T-cell (primary cell): ENCODE measurements around the gene HIBADH. TPM values are rescaled to one million over a fixed set of nuclear protein-coding genes. Genes with fewer than 3 reads are reported as not detected.

Experiments
- ATAC-seq, 4 experiments: fragments of 200-7000 bp in 3 of 4; fragments of 150-1000 bp in 1 of 4; cut with Tn5 transposase; replicated peaks in 1 of 4; 1 replicate in 3 of 4; 2 replicates in 1 of 4; pipeline ENCODE4 v1.10.0; 2021; ENCODE audit warnings: moderate library complexity in 3 of 4, mild to moderate bottlenecking in 2 of 4, moderate number of reproducible peaks in 1 of 4
- CTCF ChIA-PET, 2 donors: fragments of 300-600 bp; sonication (Branson Sonifier 250); formaldehyde crosslinking; loops; one replicate each; lab custom pipeline; 2022; ENCODE audit warnings: antibody characterized with exemption in 2 of 2; lab: Charles Lee
- POLR2A ChIA-PET, 2 donors: fragments of 300-600 bp; sonication (Branson Sonifier 250); formaldehyde crosslinking; loops; one replicate each; lab custom pipeline; 2022; ENCODE audit warnings: antibody characterized with exemption in 2 of 2; lab: Charles Lee
- DNase-seq, 35 experiments: peaks; one replicate each; pipeline versions ENCODE4 v3.0.0 to v3.0.0-alpha.2; 2013 to 2023
- H3K27ac ChIP-seq: one replicate; pipeline ENCODE4 v1.5.1; 2013; ENCODE audit warnings: low read length
- H3K27me3 ChIP-seq, 2 experiments: replicated peaks in 1 of 2; 1 replicate in 1 of 2; 2 replicates in 1 of 2; pipeline versions ENCODE4 v1.6.1 to v1.7.0; 2013; ENCODE audit warnings: low read length in 1 of 2, mixed read lengths in 1 of 2; ENCODE audit not compliant: control insufficient read depth in 2 of 2, insufficient read depth in 2 of 2; ENCODE audit errors: extremely low read depth in 1 of 2
- H3K36me3 ChIP-seq, 2 donors: 1 replicate in 1 of 2; 2 replicates in 1 of 2; pipeline versions ENCODE4 v1.6.1 to v1.7.0; 2013; ENCODE audit warnings: low read length in 1 of 2; ENCODE audit not compliant: control insufficient read depth in 2 of 2, insufficient read depth in 1 of 2; ENCODE audit errors: extremely low read depth in 1 of 2
- H3K4me1 ChIP-seq, 2 experiments: 1 replicate in 1 of 2; 2 replicates in 1 of 2; pipeline versions ENCODE4 v1.6.1 to v1.7.0; 2013; ENCODE audit warnings: low read length in 2 of 2, mixed read lengths in 1 of 2; ENCODE audit not compliant: insufficient read depth in 2 of 2, control insufficient read depth in 1 of 2; ENCODE audit errors: extremely low read depth in 1 of 2
- H3K4me3 ChIP-seq, 2 donors: 1 replicate in 1 of 2; 2 replicates in 1 of 2; pipeline versions ENCODE4 v1.5.1 to v1.7.0; 2013; ENCODE audit warnings: mild to moderate bottlenecking in 2 of 2, low read length in 1 of 2, moderate library complexity in 1 of 2; ENCODE audit not compliant: control insufficient read depth in 1 of 2; ENCODE audit errors: extremely low read depth in 1 of 2
- H3K9me3 ChIP-seq: 2 replicates; pipeline ENCODE4 v1.7.0; 2013
- H3K27ac Mint-ChIP-seq, 2 donors: one replicate each; pipeline ENCODE4 v1.8.0; 2020 to 2021; ENCODE audit warnings: mild to moderate bottlenecking in 2 of 2, mixed read lengths in 2 of 2
- H3K27me3 Mint-ChIP-seq, 2 donors: one replicate each; pipeline ENCODE4 v1.8.0; 2021 to 2022; ENCODE audit warnings: mixed read lengths in 2 of 2
- H3K36me3 Mint-ChIP-seq: one replicate; pipeline ENCODE4 v1.8.0; 2021; ENCODE audit warnings: mixed read lengths
- H3K4me1 Mint-ChIP-seq, 3 donors: one replicate each; pipeline ENCODE4 v1.8.0; 2020 to 2022; ENCODE audit warnings: mixed read lengths in 3 of 3, mild to moderate bottlenecking in 1 of 3
- H3K4me3 Mint-ChIP-seq, 3 donors: one replicate each; pipeline ENCODE4 v1.8.0; 2020 to 2022; ENCODE audit warnings: mild to moderate bottlenecking in 3 of 3, mixed read lengths in 3 of 3, moderate library complexity in 3 of 3
- H3K9me3 Mint-ChIP-seq, 3 donors: one replicate each; pipeline ENCODE4 v1.8.0; 2020 to 2022; ENCODE audit warnings: mixed read lengths in 3 of 3
- WGBS: methylation state at CpG from one replicate; pipeline ENCODE4 v1.1.5; 2013; ENCODE audit warnings: missing lambda C conversion rate; ENCODE audit not compliant: insufficient coverage; 5-methylcytosine and 5-hydroxymethylcytosine counted together
- total RNA-seq, 35 experiments: library from RNA in 6 of 35; stranded (reverse) in 6 of 35; fragments of 120-200 nt in 1 of 35; gene quantifications; one replicate each; pipeline versions ENCODE4 v1.2.1 to v1.2.4 and lab custom pipeline; 2013 to 2026

HIBADH gene
- total RNA-seq, 5 donors from 2014 or later (not counting 1 experiment from before 2014, with no cell fraction given): 9.8 to 12.5 (median 12.0) TPM

DNA sequence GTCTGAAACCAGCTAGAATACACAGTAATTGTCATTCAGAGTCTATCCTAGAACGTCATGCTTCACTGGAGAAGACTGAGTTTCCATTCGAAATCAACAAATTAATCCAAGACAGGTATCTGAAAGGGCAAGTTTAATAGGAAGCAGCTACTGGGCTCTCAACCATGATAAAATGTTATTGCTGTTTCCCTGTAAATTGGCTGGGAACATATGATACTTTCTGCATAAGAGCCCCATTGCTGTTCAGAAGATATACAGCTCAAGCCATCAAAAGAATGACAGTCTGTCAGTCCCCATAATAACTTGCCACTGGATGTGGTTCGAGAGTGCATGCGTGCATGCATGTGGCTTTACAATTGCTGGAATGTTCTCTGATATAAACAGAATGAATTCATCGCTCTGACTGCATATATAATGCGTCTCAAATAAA, 129.0 kb downstream of the HIBADH start:
- POLR2A ChIA-PET: no interaction called here
- no peak overlapping the region for H3K4me3 Mint-ChIP-seq
- DNase-seq (no peak), ATAC-seq (no peak)
- Histone ChIP-seq H3K27me3 (no peaks in the 10 kb centered on the region), H3K36me3 (peaks cover 0 to 2% of the 10 kb centered on the region in 2 donors), H3K27ac (no peak overlapping the region), H3K9me3 (no peaks in the 10 kb centered on the region), H3K4me3 (no peak overlapping the region), H3K4me1 (no peaks in the 10 kb centered on the region)
- CTCF ChIA-PET: no interaction called here
- H3K27me3 Mint-ChIP-seq: no peaks in the 10 kb centered on the region
- WGBS: 93% methylated on average over 3 of the region's 6 CpGs
- no peaks in the 10 kb centered on the region for H3K4me1 Mint-ChIP-seq
- H3K27ac Mint-ChIP-seq: no peak overlapping the region
- H3K36me3 Mint-ChIP-seq: peaks cover 43% of the 10 kb centered on the region
- H3K9me3 Mint-ChIP-seq: no peaks in the 10 kb centered on the region

DNA sequence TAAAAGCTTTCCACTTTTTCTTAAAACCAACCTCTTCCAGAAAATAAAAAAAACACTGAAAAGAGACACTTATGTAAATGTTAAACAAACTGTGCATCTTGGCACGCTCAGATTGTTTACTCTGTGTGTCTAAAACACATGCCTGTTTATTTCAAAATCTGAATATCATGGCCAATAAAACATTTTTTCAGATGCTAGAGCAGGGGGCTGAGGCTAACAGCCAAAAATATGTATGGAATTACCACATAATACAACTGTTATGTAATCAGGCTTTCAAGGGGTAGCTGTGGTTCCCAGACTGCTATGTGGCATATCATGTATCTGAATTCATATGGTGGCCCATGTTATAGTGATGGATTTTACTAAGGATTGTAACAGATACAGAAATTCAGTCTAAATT, 130.4 kb downstream of the HIBADH start:
- Mint-ChIP-seq H3K4me3 (no peak overlapping the region), H3K4me1 (no peaks in the 10 kb centered on the region), H3K36me3 (peaks cover 45% of the 10 kb centered on the region), H3K27ac (no peak overlapping the region), H3K9me3 (no peaks in the 10 kb centered on the region), H3K27me3 (no peaks in the 10 kb centered on the region)
- no peak for DNase-seq
- Histone ChIP-seq H3K9me3 (no peaks in the 10 kb centered on the region), H3K4me3 (no peak overlapping the region), H3K27ac (no peak overlapping the region), H3K36me3 (peaks cover 0 to 6% of the 10 kb centered on the region in 2 donors), H3K4me1 (no peaks in the 10 kb centered on the region), H3K27me3 (no peaks in the 10 kb centered on the region)
- CTCF ChIA-PET: no interaction called here
- no CpG with 5 or more reads among the region's 1 CpG for WGBS
- POLR2A ChIA-PET: interaction anchor here in 1 of 2 donors (0.6 kb wide), 1 partner anchor 36 kb away, joined by 3 read pairs; no protein-coding TSS in a partner anchor
- no peak for ATAC-seq

DNA sequence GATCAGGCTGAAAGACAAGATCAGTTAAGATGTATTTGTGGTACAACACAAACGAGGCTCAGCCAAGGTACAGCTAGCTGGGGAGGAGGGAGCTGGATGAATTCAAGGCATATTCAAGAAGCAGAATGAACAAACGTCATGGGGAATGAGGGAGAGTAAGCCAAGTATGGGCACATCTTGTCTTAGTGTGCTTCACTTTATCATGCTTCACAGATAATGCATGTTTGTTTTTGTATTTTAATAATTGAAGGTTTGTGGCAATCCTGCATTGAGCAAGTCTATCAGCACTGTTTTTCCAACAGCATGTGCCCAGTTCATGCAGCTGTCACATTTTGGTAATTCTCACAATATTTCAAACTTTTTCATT, 135.4 kb downstream of the HIBADH start:
- Histone ChIP-seq H3K4me3 (no peak overlapping the region), H3K36me3 (peaks cover 0 to 25% of the 10 kb centered on the region in 2 donors), H3K27ac (no peak overlapping the region), H3K4me1 (no peaks in the 10 kb centered on the region), H3K9me3 (no peaks in the 10 kb centered on the region), H3K27me3 (no peaks in the 10 kb centered on the region)
- Mint-ChIP-seq H3K4me3 (no peak overlapping the region), H3K36me3 (peaks cover 66% of the 10 kb centered on the region), H3K27me3 (no peaks in the 10 kb centered on the region), H3K4me1 (no peaks in the 10 kb centered on the region), H3K27ac (no peak overlapping the region), H3K9me3 (peaks cover 0 to 3% (median 0%) of the 10 kb centered on the region in 3 donors)
- DNase-seq: no peak
- ChIA-PET POLR2A (no interaction called here), CTCF (no interaction called here)
- 91% methylated on average over 1 of the region's 2 CpGs for WGBS
- ATAC-seq: no peak

DNA sequence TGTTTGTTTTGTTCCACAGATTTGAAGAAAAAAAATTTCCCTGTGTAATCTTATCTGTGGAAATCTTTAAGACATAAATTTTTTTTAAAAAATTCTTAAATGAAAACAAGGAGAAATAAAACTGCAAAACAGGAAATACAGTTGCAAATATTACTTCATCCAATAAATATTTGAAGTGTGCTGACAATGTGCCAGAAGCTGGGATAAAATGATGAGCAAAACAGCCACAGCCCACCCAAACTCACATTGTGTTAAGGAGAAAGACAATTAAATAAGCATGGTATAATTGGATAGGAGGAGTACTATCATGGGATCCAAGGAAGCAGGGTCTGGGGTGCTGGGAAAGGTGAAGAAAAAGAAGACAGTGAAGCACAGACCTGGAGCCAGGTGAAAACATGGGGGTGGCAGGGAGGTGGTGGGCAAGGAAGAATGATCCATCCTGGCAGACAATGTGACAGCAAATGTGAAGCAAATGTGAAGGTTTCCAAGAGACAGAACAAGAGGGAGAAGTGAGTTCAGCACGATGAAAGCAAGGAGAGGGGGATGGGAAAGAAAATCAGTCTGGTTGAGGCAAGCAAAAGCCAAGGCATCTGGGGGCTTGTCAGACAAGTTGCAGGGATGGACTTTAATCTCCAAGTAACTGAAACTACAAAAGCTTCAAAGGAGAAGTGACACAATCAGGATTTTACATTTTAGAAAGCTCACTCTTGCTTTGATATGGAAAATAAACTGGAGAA, 135.9 kb downstream of the HIBADH start:
- H3K27ac ChIP-seq: no peak overlapping the region
- ChIA-PET POLR2A (no interaction called here), CTCF (no interaction called here)
- no peaks in the 10 kb centered on the region for H3K4me1 ChIP-seq
- ATAC-seq (no peak), DNase-seq (no peak)
- H3K27me3 Mint-ChIP-seq: no peaks in the 10 kb centered on the region
- no peak overlapping the region for H3K27ac Mint-ChIP-seq
- no peak overlapping the region for H3K4me3 Mint-ChIP-seq
- no peaks in the 10 kb centered on the region for H3K9me3 ChIP-seq
- no peak overlapping the region for H3K4me3 ChIP-seq
- H3K27me3 ChIP-seq: no peaks in the 10 kb centered on the region
- peaks cover 0 to 3% (median 0%) of the 10 kb centered on the region in 3 donors for H3K9me3 Mint-ChIP-seq
- 67% methylated on average over 1 of the region's 1 CpG for WGBS
- peaks cover 68% of the 10 kb centered on the region for H3K36me3 Mint-ChIP-seq
- H3K4me1 Mint-ChIP-seq: no peaks in the 10 kb centered on the region
- H3K36me3 ChIP-seq: peaks cover 0 to 25% of the 10 kb centered on the region in 2 donors

DNA sequence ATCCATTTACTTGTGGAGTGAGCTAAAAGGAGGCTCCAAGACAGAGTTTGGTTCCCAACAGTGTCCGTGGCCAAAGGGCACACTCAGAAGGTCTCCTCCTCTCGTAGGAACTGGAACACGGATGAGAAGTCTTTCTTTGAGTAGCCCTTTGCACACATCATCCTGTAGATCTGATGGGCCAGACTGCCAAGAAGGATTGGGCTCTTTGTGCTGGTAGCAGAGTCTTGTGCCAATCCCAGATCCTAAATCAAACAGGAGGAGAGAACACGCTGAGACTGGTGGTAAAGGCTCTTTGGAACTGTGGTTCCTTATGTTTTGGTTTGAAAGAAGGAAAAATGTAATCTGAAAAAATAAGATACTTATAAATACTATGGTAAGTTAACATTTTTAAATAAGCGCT, 136.6 kb downstream of the HIBADH start:
- H3K27ac Mint-ChIP-seq: no peak overlapping the region
- ATAC-seq: no peak
- Histone ChIP-seq H3K27ac (no peak overlapping the region), H3K4me3 (no peak overlapping the region), H3K27me3 (no peaks in the 10 kb centered on the region), H3K4me1 (no peaks in the 10 kb centered on the region), H3K36me3 (peaks cover 0 to 24% of the 10 kb centered on the region in 2 donors), H3K9me3 (no peaks in the 10 kb centered on the region)
- no peaks in the 10 kb centered on the region for H3K27me3 Mint-ChIP-seq
- CTCF ChIA-PET: no interaction called here
- POLR2A ChIA-PET: no interaction called here
- peaks cover 68% of the 10 kb centered on the region for H3K36me3 Mint-ChIP-seq
- WGBS: 100% methylated on average over 1 of the region's 5 CpGs
- H3K4me1 Mint-ChIP-seq: no peaks in the 10 kb centered on the region
- DNase-seq: no peak
- H3K9me3 Mint-ChIP-seq: peaks cover 0 to 3% (median 0%) of the 10 kb centered on the region in 3 donors
- no peak overlapping the region for H3K4me3 Mint-ChIP-seq

DNA sequence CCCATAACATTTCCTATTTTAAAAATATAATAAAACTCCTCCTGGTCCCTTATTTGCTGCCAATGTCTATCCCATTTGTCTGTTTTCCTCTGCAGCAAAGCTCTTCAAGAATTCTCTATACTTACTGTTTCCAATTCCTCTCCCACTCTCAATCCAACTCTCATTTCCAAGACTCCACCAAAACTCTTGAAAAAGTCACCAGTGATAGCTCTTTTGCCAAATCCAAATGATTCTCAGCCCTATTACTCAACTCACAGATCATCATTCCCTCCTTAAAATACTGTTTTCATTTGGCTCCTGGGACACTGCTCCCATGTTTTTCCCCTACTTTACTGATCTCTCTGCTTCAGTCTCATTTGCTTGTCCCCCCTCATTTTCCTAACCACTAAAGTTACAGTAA, 139.4 kb downstream of the HIBADH start:
- Mint-ChIP-seq H3K9me3 (peaks cover 0 to 3% (median 0%) of the 10 kb centered on the region in 3 donors), H3K27me3 (no peaks in the 10 kb centered on the region), H3K36me3 (peaks cover 58% of the 10 kb centered on the region), H3K27ac (no peak overlapping the region), H3K4me1 (peaks cover 0 to 1% (median under 1%) of the 10 kb centered on the region in 3 donors), H3K4me3 (no peak overlapping the region)
- H3K36me3 ChIP-seq: peaks cover 0 to 22% of the 10 kb centered on the region in 2 donors
- H3K27ac ChIP-seq: no peak overlapping the region
- ChIA-PET POLR2A (no interaction called here), CTCF (interaction anchor here in 1 of 2 donors (0.6 kb wide), 1 partner anchor 888 kb away, joined by 4 read pairs; no protein-coding TSS in a partner anchor)
- H3K27me3 ChIP-seq: no peaks in the 10 kb centered on the region
- H3K9me3 ChIP-seq: no peaks in the 10 kb centered on the region
- no peak overlapping the region for H3K4me3 ChIP-seq
- H3K4me1 ChIP-seq: no peaks in the 10 kb centered on the region
- no peak for DNase-seq
- ATAC-seq: no peak
